Measurements from ENCODE around the gene CALHM2. TPM values are rescaled to one million over a fixed set of nuclear protein-coding genes. Genes with fewer than 3 reads are reported as not detected.

The CALHM2 gene
- polyA plus RNA-seq, 2 of the 4 experiments (the other 2 are of a cell fraction) = 2.5 to 2.6 TPM

- TF ChIP-seq RCOR1 (IDR thresholded peaks at IDR 0.05; ENCODE audit: low read depth, low read length) = no peak
- TF ChIP-seq MAZ (IDR thresholded peaks at IDR 0.05; ENCODE audit: borderline replicate concordance, low read depth, low read length) = no peak
- no peak for TF ChIP-seq POLR2A (IDR thresholded peaks at IDR 0.05; ENCODE audit: low read length)
- no peak for TF ChIP-seq E2F6 (IDR thresholded peaks at IDR 0.05; ENCODE audit: borderline replicate concordance, low read depth)
- TF ChIP-seq BCL3 (IDR thresholded peaks at IDR 0.05) = no peak
- TF ChIP-seq RNF2 (IDR thresholded peaks at IDR 0.05; ENCODE audit: borderline replicate concordance, low read depth) = no peak
- TF ChIP-seq USF2 (IDR thresholded peaks at IDR 0.05) = no peak
- no peak for TF ChIP-seq MAFK (IDR thresholded peaks at IDR 0.05; ENCODE audit: partially characterized antibody)
- no peak for TF ChIP-seq CTCF (IDR thresholded peaks at IDR 0.05)
- no peak for TF ChIP-seq KDM5A (IDR thresholded peaks at IDR 0.05)
- no peak for TF ChIP-seq FOSB (CRISPR knock-in tag; IDR thresholded peaks at IDR 0.05)
- no peak for TF ChIP-seq BHLHE40 (IDR thresholded peaks at IDR 0.05; ENCODE audit: low read depth, low read length)
- TF ChIP-seq HEYL (CRISPR knock-in tag; IDR thresholded peaks at IDR 0.05) = no peak
- TF ChIP-seq TP53 (CRISPR knock-in tag; IDR thresholded peaks at IDR 0.05) = no peak
- no peak for TF ChIP-seq NR3C1 (IDR thresholded peaks at IDR 0.05)
- TF ChIP-seq JUN (IDR thresholded peaks at IDR 0.05) = no peak
- TF ChIP-seq CBX8 (IDR thresholded peaks at IDR 0.05) = no peak
- no peak for TF ChIP-seq RFX5 (IDR thresholded peaks at IDR 0.05)
- no peak for TF ChIP-seq ZSCAN20 (CRISPR knock-in tag; IDR thresholded peaks at IDR 0.05)
These were observed 20.3 kb downstream of the CALHM2 start for GRCh38 chr10:103431902-103432301.

GRCh38 chr10:103429647-103430046 lies 22.5 kb downstream of the CALHM2 start:
- WGBS (ENCODE audit: missing lambda C conversion rate) = 92% methylated on average over 5 of the region's 5 CpGs
- Histone ChIP-seq H3K4me3 (no peak overlapping the region), H3K27ac (no peak overlapping the region), H3K9me3 (no peaks in the 10 kb centered on the region), H3K4me2 (no peak overlapping the region), H3K4me1 (peaks cover 7% of the 10 kb centered on the region; the same call in 2 of the 3 replicates)
- CTCF ChIA-PET = interaction anchor here (5.3 kb wide), 1 partner anchor 13 kb away, joined by 24 read pairs; no protein-coding TSS in a partner anchor
- POLR2A ChIA-PET = no interaction called here
- ATAC-seq (no peak), DNase-seq (ENCODE audit: low read depth in 1 of 2, low spot score in 1 of 2) (no peak), FAIRE-seq (no peak)
- TF ChIP-seq TFCP2L1 (CRISPR knock-in tag; IDR thresholded peaks at IDR 0.05) = no peak

More at GRCh38 chr10:103431902-103432301, 20.3 kb downstream of the CALHM2 start:
- Histone ChIP-seq H3K4me3 (no peak overlapping the region), H3K27ac (no peak overlapping the region), H3K4me2 (no peak overlapping the region), H3K4me1 (peaks cover 7% of the 10 kb centered on the region; the same call in 2 of the 3 replicates), H3K9me3 (no peaks in the 10 kb centered on the region)
- WGBS (ENCODE audit: missing lambda C conversion rate) = 36% methylated on average over 8 of the region's 8 CpGs
- ATAC-seq (peak in 1 of 2 experiments; percentile 64; a peak in 3 of 6 replicates), FAIRE-seq (no peak), DNase-seq (ENCODE audit: low read depth in 1 of 2, low spot score in 1 of 2) (no peak)
- ChIA-PET POLR2A (no interaction called here), CTCF (interaction anchor here (0.5 to 5.3 kb wide), 4 partner anchors 15 to 433 kb away, joined by 3 to 24 read pairs (median 6); no protein-coding TSS in a partner anchor)

GRCh38 chr10:103428989-103429643 lies 23.1 kb downstream of the CALHM2 start:
- Histone ChIP-seq H3K4me1 (peaks cover 7% of the 10 kb centered on the region; the same call in 2 of the 3 replicates), H3K4me2 (no peak overlapping the region), H3K27ac (no peak overlapping the region), H3K4me3 (no peak overlapping the region), H3K9me3 (no peaks in the 10 kb centered on the region)
- POLR2A ChIA-PET = no interaction called here
- FAIRE-seq = no peak
- CTCF ChIA-PET = interaction anchor here (0.7 kb wide), 1 partner anchor 13 kb away, joined by 3 read pairs; no protein-coding TSS in a partner anchor
- 87% methylated on average over 5 of the region's 5 CpGs for WGBS (ENCODE audit: missing lambda C conversion rate)
- no peak for DNase-seq (ENCODE audit: low read depth in 1 of 2, low spot score in 1 of 2)
- no peak for ATAC-seq
- TF ChIP-seq FOSL2 (IDR thresholded peaks at IDR 0.05) (no peak), FOSL2 (CRISPR knock-in tag; IDR thresholded peaks at IDR 0.05) (no peak), CTCF (IDR thresholded peaks at IDR 0.05) (no peak), CHD4 (IDR thresholded peaks at IDR 0.05; ENCODE audit: borderline replicate concordance) (no peak), KDM1A (IDR thresholded peaks at IDR 0.05; ENCODE audit: low read depth) (no peak), CHD2 (IDR thresholded peaks at IDR 0.05; ENCODE audit: low read length, partially characterized antibody) (no peak), CEBPB (IDR thresholded peaks at IDR 0.05) (no peak), ATOH8 (CRISPR knock-in tag; IDR thresholded peaks at IDR 0.05; ENCODE audit: low read depth) (no peak), BHLHE40 (IDR thresholded peaks at IDR 0.05; ENCODE audit: low read depth, low read length) (no peak)
